Endothelial cell (in vitro differentiated cells): ENCODE data around the gene PIGA. TPM values are rescaled to one million over a fixed set of nuclear protein-coding genes. Genes with fewer than 3 reads are reported as not detected.
"Not testable (repeated sequence)": the region's sequence is repeated elsewhere in the genome, so short reads cannot be mapped to it uniquely, and the experiment has no call there.

Source experiments
- DNase-seq: peaks from one replicate; pipeline ENCODE4 v3.0.0; 2021; ENCODE audit warnings: low spot score
- H3K27ac Mint-ChIP-seq: one replicate; pipeline ENCODE4 v1.8.0; 2021; ENCODE audit warnings: mixed read lengths, inconsistent platforms; ENCODE audit not compliant: unreplicated experiment
- H3K27me3 Mint-ChIP-seq: one replicate; pipeline ENCODE4 v1.8.0; 2021; ENCODE audit warnings: mild to moderate bottlenecking, moderate library complexity, mixed read lengths, inconsistent platforms; ENCODE audit not compliant: unreplicated experiment
- H3K36me3 Mint-ChIP-seq: one replicate; pipeline ENCODE4 v1.8.0; 2021; ENCODE audit warnings: mild to moderate bottlenecking, low read depth, mixed read lengths, inconsistent platforms; ENCODE audit not compliant: unreplicated experiment
- H3K4me1 Mint-ChIP-seq: one replicate; pipeline ENCODE4 v1.8.0; 2021; ENCODE audit warnings: mild to moderate bottlenecking, mixed read lengths, inconsistent platforms; ENCODE audit not compliant: unreplicated experiment
- H3K4me3 Mint-ChIP-seq: one replicate; pipeline ENCODE4 v1.8.0; 2021; ENCODE audit warnings: mild to moderate bottlenecking, mixed read lengths, inconsistent platforms; ENCODE audit not compliant: unreplicated experiment
- H3K9me3 Mint-ChIP-seq: one replicate; pipeline ENCODE4 v1.8.0; 2021; ENCODE audit warnings: mixed read lengths, inconsistent platforms; ENCODE audit not compliant: unreplicated experiment
- CTCF ChIP-seq: fragments of 200-600 bp; sonication (generic); IDR thresholded peaks from one replicate; pipeline ENCODE4 v1.5.0; 2021; ENCODE audit warnings: antibody characterized with exemption; ENCODE audit not compliant: unreplicated experiment
- total RNA-seq: library from RNA; stranded (reverse); fragmentation: NEBNext Ultra II Directional; extraction: Animal tissue kit (Norgen Biotek cat#: 25700); gene quantifications from one replicate; pipeline ENCODE4 v1.2.1, GENCODE V29; 2021; ENCODE audit not compliant: unreplicated experiment

The PIGA gene
- total RNA-seq, 1 donor from 2014 or later, result 12.8 TPM

GRCh38 chrX:15292861-15293260 lies 42.5 kb downstream of the PIGA start:
- H3K36me3 Mint-ChIP-seq, result no peaks in the 10 kb centered on the region
- no peak overlapping the region for H3K27ac Mint-ChIP-seq
- no peak for DNase-seq
- H3K4me1 Mint-ChIP-seq, result peaks cover 3% of the 10 kb centered on the region
- no peaks in the 10 kb centered on the region for H3K9me3 Mint-ChIP-seq
- H3K4me3 Mint-ChIP-seq, result no peak overlapping the region
- no peaks in the 10 kb centered on the region for H3K27me3 Mint-ChIP-seq
- no peak for TF ChIP-seq CTCF

GRCh38 chrX:15277604-15278003 lies 57.7 kb downstream of the PIGA start:
- Mint-ChIP-seq H3K27ac (no peak overlapping the region), H3K9me3 (no peaks in the 10 kb centered on the region), H3K4me3 (no peak overlapping the region), H3K27me3 (no peaks in the 10 kb centered on the region), H3K36me3 (no peaks in the 10 kb centered on the region), H3K4me1 (no peaks in the 10 kb centered on the region)
- DNase-seq, result no peak
- TF ChIP-seq CTCF, result no peak

DNA sequence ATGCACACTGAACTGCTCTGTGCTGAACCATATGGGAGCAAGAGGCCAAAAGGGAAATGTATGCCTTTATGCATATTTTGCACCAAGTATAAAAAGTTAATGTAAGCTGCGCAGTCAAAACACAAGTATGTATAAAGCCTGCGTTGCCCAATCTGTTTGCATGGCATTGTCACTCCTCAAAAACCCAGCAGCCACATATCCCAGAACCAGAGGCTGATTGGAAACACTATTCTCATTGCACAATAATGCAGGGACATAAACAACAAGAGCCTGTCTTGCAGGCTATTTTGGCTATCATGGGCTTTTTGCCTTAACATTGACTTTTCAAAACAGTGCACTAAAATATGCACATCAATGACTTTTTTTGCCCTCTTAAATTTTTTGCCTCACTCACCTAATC lies 60.4 kb downstream of the PIGA start:
- Mint-ChIP-seq H3K4me1 (peaks cover 2% of the 10 kb centered on the region), H3K27ac (no peak overlapping the region), H3K9me3 (no peaks in the 10 kb centered on the region), H3K27me3 (no peaks in the 10 kb centered on the region), H3K4me3 (no peak overlapping the region), H3K36me3 (no peaks in the 10 kb centered on the region)
- no peak for DNase-seq
- TF ChIP-seq CTCF, result no peak

GRCh38 chrX:15273275-15273674 lies 62.0 kb downstream of the PIGA start:
- not testable (repeated sequence) for H3K27me3 Mint-ChIP-seq, H3K27ac Mint-ChIP-seq, H3K9me3 Mint-ChIP-seq, DNase-seq, H3K4me1 Mint-ChIP-seq, H3K4me3 Mint-ChIP-seq, H3K36me3 Mint-ChIP-seq

- H3K27ac Mint-ChIP-seq, result no peak overlapping the region
- no peak for TF ChIP-seq CTCF
- peaks cover 6% of the 10 kb centered on the region for H3K4me1 Mint-ChIP-seq
- H3K4me3 Mint-ChIP-seq, result no peak overlapping the region
- H3K36me3 Mint-ChIP-seq, result no peaks in the 10 kb centered on the region
- H3K9me3 Mint-ChIP-seq, result no peaks in the 10 kb centered on the region
- no peaks in the 10 kb centered on the region for H3K27me3 Mint-ChIP-seq
- DNase-seq, result no peak
Measured at GRCh38 chrX:15271757-15272156, 63.6 kb downstream of the PIGA start.
